ENCODE measurements around the gene CADM3.

The CADM3 gene

DNA sequence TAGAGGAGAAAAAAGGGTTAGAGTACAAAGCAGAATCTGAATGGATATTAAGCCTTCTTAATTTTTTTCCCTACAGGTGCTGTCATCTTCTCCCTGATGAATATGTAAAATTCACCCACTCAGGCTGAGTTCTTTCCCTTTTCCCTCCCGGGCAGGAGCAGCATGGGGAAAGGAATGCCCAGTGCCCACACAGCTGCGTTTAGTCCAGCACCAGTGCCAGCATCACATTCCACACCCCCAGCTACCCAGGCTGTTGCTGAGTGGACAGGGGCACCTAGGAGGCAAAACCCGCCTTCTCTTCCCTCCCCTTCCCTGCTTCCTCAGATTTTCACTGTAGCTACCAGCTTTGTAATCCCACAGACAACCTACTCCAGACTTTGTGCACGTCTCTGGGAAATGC is 3.4 kb upstream of the CADM3 start:
- no peak for DNase-seq (ENCODE audit: low read depth in 1 of 2, low spot score in 1 of 2)
- H3K4me3 ChIP-seq (replicated peaks; ENCODE audit: insufficient read depth, low read length): no peak overlapping the region
- no peak for TF ChIP-seq GABPA (IDR thresholded peaks at IDR 0.05; ENCODE audit: low read depth)
- no peak for TF ChIP-seq SPI1 (IDR thresholded peaks at IDR 0.05; ENCODE audit: borderline replicate concordance, low read depth)
- TF ChIP-seq, protein P1, sequence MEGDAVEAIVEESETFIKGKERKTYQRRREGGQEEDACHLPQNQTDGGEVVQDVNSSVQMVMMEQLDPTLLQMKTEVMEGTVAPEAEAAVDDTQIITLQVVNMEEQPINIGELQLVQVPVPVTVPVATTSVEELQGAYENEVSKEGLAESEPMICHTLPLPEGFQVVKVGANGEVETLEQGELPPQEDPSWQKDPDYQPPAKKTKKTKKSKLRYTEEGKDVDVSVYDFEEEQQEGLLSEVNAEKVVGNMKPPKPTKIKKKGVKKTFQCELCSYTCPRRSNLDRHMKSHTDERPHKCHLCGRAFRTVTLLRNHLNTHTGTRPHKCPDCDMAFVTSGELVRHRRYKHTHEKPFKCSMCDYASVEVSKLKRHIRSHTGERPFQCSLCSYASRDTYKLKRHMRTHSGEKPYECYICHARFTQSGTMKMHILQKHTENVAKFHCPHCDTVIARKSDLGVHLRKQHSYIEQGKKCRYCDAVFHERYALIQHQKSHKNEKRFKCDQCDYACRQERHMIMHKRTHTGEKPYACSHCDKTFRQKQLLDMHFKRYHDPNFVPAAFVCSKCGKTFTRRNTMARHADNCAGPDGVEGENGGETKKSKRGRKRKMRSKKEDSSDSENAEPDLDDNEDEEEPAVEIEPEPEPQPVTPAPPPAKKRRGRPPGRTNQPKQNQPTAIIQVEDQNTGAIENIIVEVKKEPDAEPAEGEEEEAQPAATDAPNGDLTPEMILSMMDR (IDR thresholded peaks at IDR 0.05; ENCODE audit: insufficient read depth, low read length): no peak
- no peak for TF ChIP-seq POLR2AphosphoS5 (IDR thresholded peaks at IDR 0.05; ENCODE audit: low read depth)
- TF ChIP-seq, protein P2, sequence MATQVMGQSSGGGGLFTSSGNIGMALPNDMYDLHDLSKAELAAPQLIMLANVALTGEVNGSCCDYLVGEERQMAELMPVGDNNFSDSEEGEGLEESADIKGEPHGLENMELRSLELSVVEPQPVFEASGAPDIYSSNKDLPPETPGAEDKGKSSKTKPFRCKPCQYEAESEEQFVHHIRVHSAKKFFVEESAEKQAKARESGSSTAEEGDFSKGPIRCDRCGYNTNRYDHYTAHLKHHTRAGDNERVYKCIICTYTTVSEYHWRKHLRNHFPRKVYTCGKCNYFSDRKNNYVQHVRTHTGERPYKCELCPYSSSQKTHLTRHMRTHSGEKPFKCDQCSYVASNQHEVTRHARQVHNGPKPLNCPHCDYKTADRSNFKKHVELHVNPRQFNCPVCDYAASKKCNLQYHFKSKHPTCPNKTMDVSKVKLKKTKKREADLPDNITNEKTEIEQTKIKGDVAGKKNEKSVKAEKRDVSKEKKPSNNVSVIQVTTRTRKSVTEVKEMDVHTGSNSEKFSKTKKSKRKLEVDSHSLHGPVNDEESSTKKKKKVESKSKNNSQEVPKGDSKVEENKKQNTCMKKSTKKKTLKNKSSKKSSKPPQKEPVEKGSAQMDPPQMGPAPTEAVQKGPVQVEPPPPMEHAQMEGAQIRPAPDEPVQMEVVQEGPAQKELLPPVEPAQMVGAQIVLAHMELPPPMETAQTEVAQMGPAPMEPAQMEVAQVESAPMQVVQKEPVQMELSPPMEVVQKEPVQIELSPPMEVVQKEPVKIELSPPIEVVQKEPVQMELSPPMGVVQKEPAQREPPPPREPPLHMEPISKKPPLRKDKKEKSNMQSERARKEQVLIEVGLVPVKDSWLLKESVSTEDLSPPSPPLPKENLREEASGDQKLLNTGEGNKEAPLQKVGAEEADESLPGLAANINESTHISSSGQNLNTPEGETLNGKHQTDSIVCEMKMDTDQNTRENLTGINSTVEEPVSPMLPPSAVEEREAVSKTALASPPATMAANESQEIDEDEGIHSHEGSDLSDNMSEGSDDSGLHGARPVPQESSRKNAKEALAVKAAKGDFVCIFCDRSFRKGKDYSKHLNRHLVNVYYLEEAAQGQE (IDR thresholded peaks at IDR 0.05; ENCODE audit: insufficient replicate concordance, low read depth): no peak
- no peak overlapping the region for H3K27ac ChIP-seq (replicated peaks)
- H3K27me3 ChIP-seq (ENCODE audit: insufficient read depth, poor library complexity, severe bottlenecking): peaks cover 41% of the 10 kb centered on the region

DNA sequence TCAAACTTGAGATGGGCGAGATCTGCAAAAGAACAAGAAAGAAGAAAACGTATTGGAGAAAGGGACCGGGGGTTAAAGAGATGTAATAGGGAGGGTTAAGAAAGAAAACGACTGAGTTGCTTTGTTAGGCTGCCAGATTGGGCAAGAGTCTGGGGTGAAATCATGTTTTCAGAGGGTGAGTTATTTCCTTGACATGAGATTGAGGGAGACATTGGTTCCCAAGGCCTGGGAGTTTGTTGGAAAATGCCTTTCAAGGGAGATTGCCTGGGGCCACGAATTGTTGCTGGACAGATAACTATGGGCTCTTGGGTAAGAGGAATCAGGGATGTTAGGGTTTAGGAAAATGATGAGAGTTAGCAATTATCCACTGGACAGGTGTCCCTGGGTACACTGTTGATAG is 776 bp upstream of the CADM3 start:
- Histone ChIP-seq H3K4me3 (replicated peaks; ENCODE audit: insufficient read depth, low read length) (no peak overlapping the region), H3K27me3 (ENCODE audit: insufficient read depth, poor library complexity, severe bottlenecking) (peaks cover 52% of the 10 kb centered on the region), H3K27ac (replicated peaks) (no peak overlapping the region)
- no peak for DNase-seq (ENCODE audit: low read depth in 1 of 2, low spot score in 1 of 2)
- TF ChIP-seq GABPA (IDR thresholded peaks at IDR 0.05; ENCODE audit: low read depth) (no peak), SPI1 (IDR thresholded peaks at IDR 0.05; ENCODE audit: borderline replicate concordance, low read depth) (no peak), POLR2AphosphoS5 (IDR thresholded peaks at IDR 0.05; ENCODE audit: low read depth) (no peak)
- TF ChIP-seq, protein P1 (IDR thresholded peaks at IDR 0.05; ENCODE audit: insufficient read depth, low read length): no peak
- TF ChIP-seq, protein P2 (IDR thresholded peaks at IDR 0.05; ENCODE audit: insufficient replicate concordance, low read depth): no peak

DNA sequence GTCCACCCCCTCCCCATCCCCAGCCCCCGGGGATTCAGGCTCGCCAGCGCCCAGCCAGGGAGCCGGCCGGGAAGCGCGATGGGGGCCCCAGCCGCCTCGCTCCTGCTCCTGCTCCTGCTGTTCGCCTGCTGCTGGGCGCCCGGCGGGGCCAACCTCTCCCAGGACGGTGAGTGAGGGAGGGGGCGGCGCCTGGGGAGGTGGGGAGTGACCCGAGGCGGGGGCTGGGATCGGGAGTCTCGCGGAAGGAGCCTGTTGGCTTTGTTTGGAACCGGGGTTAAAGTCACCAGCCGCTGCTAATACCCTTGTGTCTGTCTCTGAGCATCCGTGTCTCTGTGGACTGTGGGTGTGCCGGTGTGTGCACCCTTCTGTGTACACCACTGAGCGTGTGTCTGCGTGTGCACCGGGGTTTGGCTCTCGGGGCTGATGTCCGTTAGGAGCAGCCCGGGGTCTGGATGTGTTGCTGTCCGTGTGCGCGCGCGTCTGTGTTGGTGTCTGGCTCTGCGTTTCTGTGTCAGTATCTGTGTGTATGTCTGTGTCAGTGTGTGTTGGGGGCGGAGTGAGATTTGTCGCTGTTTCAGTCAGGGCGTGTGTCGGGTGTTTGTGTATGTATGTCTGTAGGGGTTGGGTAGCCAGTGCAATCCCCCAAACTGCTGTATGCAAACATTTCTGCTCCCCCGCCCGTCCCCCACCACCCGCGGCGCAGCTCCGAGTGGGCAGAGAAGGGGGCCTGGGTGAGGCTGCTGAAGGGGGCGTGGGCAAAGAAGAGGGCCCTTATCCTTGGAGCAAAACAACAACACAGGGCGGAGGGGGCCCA is 480 bp downstream of the CADM3 start:
- TF ChIP-seq, protein P1 (IDR thresholded peaks at IDR 0.05; ENCODE audit: insufficient read depth, low read length): no peak
- TF ChIP-seq POLR2AphosphoS5 (IDR thresholded peaks at IDR 0.05; ENCODE audit: low read depth): no peak
- TF ChIP-seq, protein P2 (IDR thresholded peaks at IDR 0.05; ENCODE audit: insufficient replicate concordance, low read depth): no peak
- no peak for TF ChIP-seq GABPA (IDR thresholded peaks at IDR 0.05; ENCODE audit: low read depth)
- no peak for TF ChIP-seq SPI1 (IDR thresholded peaks at IDR 0.05; ENCODE audit: borderline replicate concordance, low read depth)
- DNase-seq (ENCODE audit: low read depth in 1 of 2, low spot score in 1 of 2): no peak
- H3K4me3 ChIP-seq (replicated peaks; ENCODE audit: insufficient read depth, low read length): no peak overlapping the region
- H3K27me3 ChIP-seq (ENCODE audit: insufficient read depth, poor library complexity, severe bottlenecking): peaks cover 48% of the 10 kb centered on the region
- H3K27ac ChIP-seq (replicated peaks): no peak overlapping the region

All from HL-60 (cell line).